GM12875 (cell line): ENCODE measurements around the gene CAMKMT.

Source experiments
- H3K4me3 ChIP-seq: one replicate; pipeline ENCODE4 v1.5.1; 2011; ENCODE audit warnings: low read depth, low read length, control low read depth
- TF ChIP-seq, protein P1 (sequence below): IDR thresholded peaks from 2 replicates; pipeline ENCODE4 v1.5.1; 2011; ENCODE audit warnings: low read depth, mild to moderate bottlenecking, control low read depth, inconsistent platforms, low read length, moderate library complexity, borderline replicate concordance; ENCODE audit not compliant: insufficient read depth

CAMKMT gene

DNA sequence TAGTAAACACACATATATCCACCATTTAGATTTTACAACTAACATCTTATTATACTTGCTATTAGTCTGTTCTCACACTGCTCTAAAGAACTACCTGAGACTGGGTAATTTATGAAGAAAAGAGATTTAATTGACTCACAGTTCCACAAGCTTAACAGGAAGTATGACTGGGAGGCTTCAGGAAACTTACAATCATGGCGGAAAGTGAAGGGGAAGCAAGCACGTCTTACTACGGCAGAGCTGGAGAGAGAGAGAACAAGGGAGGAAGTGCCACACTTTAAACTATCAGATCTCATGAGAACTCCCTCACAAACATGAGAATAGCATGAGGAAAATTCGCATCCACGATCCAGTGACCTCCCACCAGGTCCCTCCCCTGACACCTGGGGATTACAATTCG, 240.7 kb downstream of the CAMKMT start:
- TF ChIP-seq, protein P1, sequence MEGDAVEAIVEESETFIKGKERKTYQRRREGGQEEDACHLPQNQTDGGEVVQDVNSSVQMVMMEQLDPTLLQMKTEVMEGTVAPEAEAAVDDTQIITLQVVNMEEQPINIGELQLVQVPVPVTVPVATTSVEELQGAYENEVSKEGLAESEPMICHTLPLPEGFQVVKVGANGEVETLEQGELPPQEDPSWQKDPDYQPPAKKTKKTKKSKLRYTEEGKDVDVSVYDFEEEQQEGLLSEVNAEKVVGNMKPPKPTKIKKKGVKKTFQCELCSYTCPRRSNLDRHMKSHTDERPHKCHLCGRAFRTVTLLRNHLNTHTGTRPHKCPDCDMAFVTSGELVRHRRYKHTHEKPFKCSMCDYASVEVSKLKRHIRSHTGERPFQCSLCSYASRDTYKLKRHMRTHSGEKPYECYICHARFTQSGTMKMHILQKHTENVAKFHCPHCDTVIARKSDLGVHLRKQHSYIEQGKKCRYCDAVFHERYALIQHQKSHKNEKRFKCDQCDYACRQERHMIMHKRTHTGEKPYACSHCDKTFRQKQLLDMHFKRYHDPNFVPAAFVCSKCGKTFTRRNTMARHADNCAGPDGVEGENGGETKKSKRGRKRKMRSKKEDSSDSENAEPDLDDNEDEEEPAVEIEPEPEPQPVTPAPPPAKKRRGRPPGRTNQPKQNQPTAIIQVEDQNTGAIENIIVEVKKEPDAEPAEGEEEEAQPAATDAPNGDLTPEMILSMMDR: no peak
- H3K4me3 ChIP-seq: no peak overlapping the region

GRCh38 chr2:44605511-44605910, 243.8 kb downstream of the CAMKMT start:
- H3K4me3 ChIP-seq: no peak overlapping the region
- TF ChIP-seq, protein P1: no peak

DNA sequence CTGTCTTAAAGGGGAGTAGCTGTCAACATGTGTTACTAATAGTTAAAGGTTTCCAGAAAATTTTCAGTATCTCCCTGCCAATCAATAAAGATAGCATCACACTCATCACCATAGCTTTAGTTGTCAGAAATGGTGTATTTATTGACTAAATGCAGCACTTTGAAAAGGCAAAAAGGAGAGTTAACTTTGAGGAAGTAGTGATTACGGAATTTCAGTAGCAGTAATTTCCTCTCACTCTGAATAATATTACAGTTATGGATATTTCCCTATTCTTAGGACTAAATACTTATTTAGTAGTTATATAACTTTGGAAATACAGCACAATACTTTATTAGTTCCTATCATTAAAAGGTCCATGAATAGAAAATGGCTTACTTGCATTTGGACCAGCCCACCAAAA, 250.5 kb downstream of the CAMKMT start:
- H3K4me3 ChIP-seq: no peak overlapping the region
- TF ChIP-seq, protein P1: no peak

GRCh38 chr2:44614940-44615339, 253.2 kb downstream of the CAMKMT start:
- no peak overlapping the region for H3K4me3 ChIP-seq
- TF ChIP-seq, protein P1: no peak

- TF ChIP-seq, protein P1: no peak
- no peak overlapping the region for H3K4me3 ChIP-seq
Observed at GRCh38 chr2:44615950-44616518, 254.3 kb downstream of the CAMKMT start.

GRCh38 chr2:44616667-44617155, 255.0 kb downstream of the CAMKMT start:
- H3K4me3 ChIP-seq: no peak overlapping the region

More at GRCh38 chr2:44616667-44617155, 255.0 kb downstream of the CAMKMT start:
- TF ChIP-seq, protein P1: no peak
